Esophagus squamous epithelium (tissue), 5 donors: ENCODE data around the gene CCDC73. TPM values are rescaled to one million over a fixed set of nuclear protein-coding genes. Genes with fewer than 3 reads are reported as not detected.

ENCODE experiments used
- DNase-seq: peaks from one replicate; lab custom pipeline; 2025; lab: John Stamatoyannopoulos, UW
- H3K27ac ChIP-seq, 4 donors: fragments of 200-600 bp; sonication (generic); one replicate each; pipeline ENCODE4 v1.5.1; 2016 to 2019; ENCODE audit warnings: mild to moderate bottlenecking in 1 of 4
- H3K27me3 ChIP-seq, 4 donors: fragments of 200-600 bp; sonication (generic); 1 replicate in 3 of 4; 2 replicates in 1 of 4; pipeline versions ENCODE4 v1.5.1 to v1.6.0; 2017 to 2021; ENCODE audit warnings: antibody characterized with exemption in 1 of 4
- H3K36me3 ChIP-seq, 3 donors: fragments of 200-600 bp; sonication (generic); one replicate each; pipeline ENCODE4 v1.5.1; 2016 to 2019
- H3K4me1 ChIP-seq, 3 donors: fragments of 200-600 bp; sonication (generic); one replicate each; pipeline ENCODE4 v1.5.1; 2017 to 2019
- H3K4me3 ChIP-seq, 4 donors: fragments of 200-600 bp; sonication (generic); 1 replicate in 3 of 4; 2 replicates in 1 of 4; pipeline ENCODE4 v1.5.1; 2016 to 2019; ENCODE audit warnings: mild to moderate bottlenecking in 2 of 4, moderate library complexity in 1 of 4
- H3K9me3 ChIP-seq, 3 donors: fragments of 200-600 bp; sonication (generic); one replicate each; pipeline ENCODE4 v1.5.1; 2016 to 2019
- CTCF ChIP-seq, 6 experiments: fragments of 450-650 bp in 4 of 6; fragments of 200-600 bp in 2 of 6; sonication (generic) in 2 of 6; IDR thresholded peaks; one replicate each; pipeline ENCODE4 v1.5.1; 2016 to 2019; ENCODE audit warnings: antibody characterized with exemption in 6 of 6, mild to moderate bottlenecking in 4 of 6, moderate library complexity in 4 of 6
- POLR2A ChIP-seq, 4 donors: fragments of 450-650 bp; IDR thresholded peaks; one replicate each; pipeline ENCODE4 v1.6.1; 2017; ENCODE audit warnings: antibody characterized with exemption in 4 of 4, mild to moderate bottlenecking in 4 of 4, moderate library complexity in 3 of 4
- WGBS, 2 donors: methylation state at CpG; one replicate each; pipeline ENCODE4 v1.1.5; 2018; 5-methylcytosine and 5-hydroxymethylcytosine counted together
- intact Hi-C: fragments of 100-400 bp; cut with DNase I; formaldehyde crosslinking; loops from one replicate; pipeline ENCODE4 v1.15.0; 2022
- total RNA-seq, 4 donors: library from RNA; depleted of rRNA; stranded (reverse); fragments of >200 nt; gene quantifications; one replicate each; pipeline ENCODE4 v1.1.0, GENCODE V29; 2016
- donor health status: DM: yes; HTN: yes; CAD: no.

The CCDC73 gene
- total RNA-seq, 4 donors from 2014 or later: 0.18 TPM; not detected in 3

- H3K36me3 ChIP-seq: peaks cover 0 to 18% (median 3%) of the 10 kb centered on the region in 3 donors
- peaks cover 0 to 34% (median 18%) of the 10 kb centered on the region in 3 donors for H3K4me1 ChIP-seq
- intact Hi-C loops: no loop called here
- TF ChIP-seq CTCF (IDR thresholded peaks at IDR 0.05) (no peak), POLR2A (IDR thresholded peaks at IDR 0.05) (no peak)
- DNase-seq: no peak
- WGBS, 2 donors: 11 to 13% methylated on average over 7 of the region's 7 CpGs
- peaks cover 0 to under 1% (median 0%) of the 10 kb centered on the region in 4 donors for H3K27me3 ChIP-seq
- peak overlapping the region; percentile 64 to 94 (median 88) for H3K4me3 ChIP-seq
- no peaks in the 10 kb centered on the region for H3K9me3 ChIP-seq
- H3K27ac ChIP-seq: peak overlapping the region in 1 of 4 donors; percentile 95
Observed at GRCh38 chr11:32584921-32585320, 209.5 kb downstream of the CCDC73 start.

- TF ChIP-seq POLR2A (IDR thresholded peaks at IDR 0.05): peak in 2 of 4 donors; percentile 73 to 79
- no peak for TF ChIP-seq CTCF (IDR thresholded peaks at IDR 0.05)
- 0 to 1% methylated on average over 4 to 31 of the region's 70 CpGs for WGBS, 2 donors
- peaks cover 0 to 13% (median 0%) of the 10 kb centered on the region in 4 donors for H3K27me3 ChIP-seq
- peak within 1 kb of the TSS; percentile 87 to 95 (median 90) for H3K27ac ChIP-seq
- peaks cover 0 to 34% (median 18%) of the 10 kb centered on the region in 3 donors for H3K4me1 ChIP-seq
- intact Hi-C loops: no loop called here
- peak; percentile 84 for DNase-seq
- no peaks in the 10 kb centered on the region for H3K9me3 ChIP-seq
- peak within 1 kb of the TSS; percentile 64 to 94 (median 88) for H3K4me3 ChIP-seq
- H3K36me3 ChIP-seq: peaks cover 0 to 6% (median 0%) of the 10 kb centered on the region in 3 donors
Observed at GRCh38 chr11:32583459-32584271, 210.8 kb downstream of the CCDC73 start, which contains the start of gene EIF3M. TSS of gene EIF3M (plus strand) at chr11:32583831. CDS start at chr11:32583888, 57 bp downstream.

GRCh38 chr11:32581556-32581955 is 212.9 kb downstream of the CCDC73 start:
- peaks cover 0 to 24% (median 0%) of the 10 kb centered on the region in 4 donors for H3K27me3 ChIP-seq
- no peak for DNase-seq
- 58 to 65% methylated on average over 3 of the region's 3 CpGs for WGBS, 2 donors

GRCh38 chr11:32580967-32581366 is 213.5 kb downstream of the CCDC73 start:
- intact Hi-C loops: no loop called here
- DNase-seq: no peak
- no peak for TF ChIP-seq POLR2A (IDR thresholded peaks at IDR 0.05)
- no peak for TF ChIP-seq CTCF (IDR thresholded peaks at IDR 0.05)
- H3K9me3 ChIP-seq: no peaks in the 10 kb centered on the region
- no peaks in the 10 kb centered on the region for H3K36me3 ChIP-seq
- no peak overlapping the region for H3K27ac ChIP-seq
- H3K27me3 ChIP-seq: peaks cover 0 to 29% (median 0%) of the 10 kb centered on the region in 4 donors
- H3K4me3 ChIP-seq: no peak overlapping the region
- WGBS, 2 donors: 57 to 66% methylated on average over 2 of the region's 2 CpGs
- H3K4me1 ChIP-seq: peaks cover 0 to 20% (median 10%) of the 10 kb centered on the region in 3 donors

More at GRCh38 chr11:32581556-32581955, 212.9 kb downstream of the CCDC73 start:
- Histone ChIP-seq H3K4me3 (no peak overlapping the region), H3K4me1 (peaks cover 0 to 26% (median 16%) of the 10 kb centered on the region in 3 donors), H3K36me3 (no peaks in the 10 kb centered on the region), H3K27ac (peak overlapping the region in 2 of 4 donors; percentile 30 to 46), H3K9me3 (no peaks in the 10 kb centered on the region)
- TF ChIP-seq POLR2A (IDR thresholded peaks at IDR 0.05): no peak
- TF ChIP-seq CTCF (IDR thresholded peaks at IDR 0.05): no peak
- intact Hi-C loops: no loop called here

GRCh38 chr11:32576456-32576855 is 218.0 kb downstream of the CCDC73 start:
- DNase-seq: no peak
- Histone ChIP-seq H3K9me3 (no peaks in the 10 kb centered on the region), H3K36me3 (no peaks in the 10 kb centered on the region), H3K4me3 (no peak overlapping the region), H3K4me1 (no peaks in the 10 kb centered on the region), H3K27me3 (peaks cover 0 to 41% (median 0%) of the 10 kb centered on the region in 4 donors), H3K27ac (no peak overlapping the region)
- TF ChIP-seq POLR2A (IDR thresholded peaks at IDR 0.05): no peak
- no peak for TF ChIP-seq CTCF (IDR thresholded peaks at IDR 0.05)
- intact Hi-C loops: no loop called here
- 82 to 86% methylated on average over 1 of the region's 1 CpG for WGBS, 2 donors
